NOMO-1 (cell line): ENCODE data around the gene IFT43.
A peak's percentile ranks its signal among the peaks of the same experiment; 100 is the strongest.

Experiments used
- DNase-seq, 2 experiments: peaks; one replicate each; lab custom pipeline; 2025; ENCODE audit not compliant: unreplicated experiment in 2 of 2; lab: John Stamatoyannopoulos, UW

The IFT43 gene

DNA sequence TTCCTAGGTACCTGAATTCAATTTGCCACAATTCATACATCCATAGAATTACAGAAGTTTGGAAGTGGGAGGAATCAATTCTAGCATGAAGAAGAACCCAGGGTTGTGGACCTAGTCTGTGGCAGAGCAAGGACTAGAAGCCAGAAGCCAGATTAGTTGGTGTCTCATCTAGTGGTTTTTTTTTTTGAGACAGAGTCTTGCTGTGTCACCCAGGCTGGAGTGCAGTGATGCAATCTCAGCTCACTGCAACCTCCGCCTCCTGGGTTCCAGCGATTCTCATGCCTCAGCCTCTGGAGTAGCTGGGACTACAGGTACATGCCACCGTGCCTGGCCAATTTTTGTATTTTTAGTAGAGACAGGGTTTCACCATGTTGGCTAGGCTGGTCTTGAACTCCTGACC, 24.1 kb downstream of the IFT43 start:
- peak in 1 of 2 experiments; percentile 1 for DNase-seq

DNA sequence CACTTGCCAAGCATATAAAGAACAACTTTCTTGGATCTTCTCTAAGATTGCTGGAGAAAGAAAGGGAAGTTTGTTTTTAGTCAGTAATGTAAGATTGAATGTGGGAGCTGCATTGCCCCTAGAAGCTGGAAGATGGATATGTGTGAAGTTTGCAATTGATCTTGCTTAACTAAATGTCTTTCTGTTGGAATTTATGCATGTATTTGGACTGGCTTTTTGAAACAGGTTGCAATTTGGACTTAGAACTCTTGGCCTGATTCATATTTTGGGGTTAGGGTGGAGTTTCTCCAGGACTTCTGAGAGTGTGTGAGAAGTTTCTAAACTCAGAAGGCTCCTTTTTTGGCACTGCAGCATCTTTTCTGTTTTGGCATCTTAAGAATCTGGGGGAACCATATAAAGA, 26.4 kb downstream of the IFT43 start:
- no peak for DNase-seq

- no peak for DNase-seq
Measured at GRCh38 chr14:76012354-76012753, 26.8 kb downstream of the IFT43 start.

GRCh38 chr14:76015191-76015590, 29.6 kb downstream of the IFT43 start:
- no peak for DNase-seq

GRCh38 chr14:76015668-76016067, 30.1 kb downstream of the IFT43 start:
- DNase-seq, result no peak

- DNase-seq, result no peak
Measured at GRCh38 chr14:76019676-76020075, 34.1 kb downstream of the IFT43 start.

- DNase-seq, result no peak
Measured at GRCh38 chr14:76022991-76023390, 37.4 kb downstream of the IFT43 start.

- no peak for DNase-seq
Measured at GRCh38 chr14:76023757-76024156, 38.2 kb downstream of the IFT43 start.

DNA sequence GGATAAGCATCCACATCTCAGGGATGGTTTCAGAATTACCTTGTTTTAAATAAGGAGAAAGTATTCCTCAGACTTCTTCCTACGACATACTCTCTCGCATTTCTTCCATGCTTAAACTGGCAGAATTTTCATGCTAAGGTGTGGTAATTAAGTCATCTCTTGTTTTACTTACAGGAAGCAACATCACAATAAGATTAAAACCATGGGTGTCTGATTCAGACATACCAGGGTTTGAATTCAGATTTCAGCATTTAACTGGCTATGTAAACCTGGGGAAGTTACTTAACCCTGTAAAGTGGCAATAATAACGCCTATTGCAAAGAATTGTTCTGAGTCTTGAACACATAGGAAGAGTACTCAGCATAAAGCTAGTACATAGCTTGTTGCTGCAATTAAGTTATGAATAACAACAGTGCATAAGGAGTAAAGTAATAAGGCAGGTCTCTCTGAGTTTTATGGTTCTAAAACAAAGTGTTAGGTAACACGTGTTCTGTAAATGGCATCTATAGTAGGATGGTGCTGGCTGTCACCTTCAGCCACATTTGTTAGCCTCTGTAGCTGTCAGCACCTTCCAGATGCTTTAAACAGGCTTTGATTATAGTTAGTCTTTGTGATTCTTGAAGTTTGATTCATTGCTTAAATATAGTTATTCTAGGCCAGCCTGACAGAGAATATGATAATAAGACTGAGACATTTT, 38.8 kb downstream of the IFT43 start:
- no peak for DNase-seq

DNA sequence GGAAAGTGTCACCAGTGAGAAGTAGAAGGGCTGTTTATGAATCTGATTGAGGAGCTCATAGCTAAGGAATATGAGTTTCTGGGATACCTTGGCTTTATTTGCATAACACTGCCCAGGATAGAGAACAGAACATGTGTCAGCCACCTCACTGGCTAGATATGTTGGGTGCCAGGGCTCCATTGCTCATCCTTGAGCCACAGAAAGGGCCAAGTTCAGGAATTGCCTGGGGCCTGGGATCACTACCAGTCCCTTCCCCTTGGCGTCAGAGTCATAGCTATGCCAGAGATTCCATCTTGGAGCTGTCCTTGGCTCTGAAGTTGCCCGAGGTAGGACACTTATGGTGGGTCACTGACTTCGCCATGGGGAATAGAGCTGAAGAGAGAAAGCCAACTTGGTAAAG, 49.0 kb downstream of the IFT43 start:
- DNase-seq, result no peak

DNA sequence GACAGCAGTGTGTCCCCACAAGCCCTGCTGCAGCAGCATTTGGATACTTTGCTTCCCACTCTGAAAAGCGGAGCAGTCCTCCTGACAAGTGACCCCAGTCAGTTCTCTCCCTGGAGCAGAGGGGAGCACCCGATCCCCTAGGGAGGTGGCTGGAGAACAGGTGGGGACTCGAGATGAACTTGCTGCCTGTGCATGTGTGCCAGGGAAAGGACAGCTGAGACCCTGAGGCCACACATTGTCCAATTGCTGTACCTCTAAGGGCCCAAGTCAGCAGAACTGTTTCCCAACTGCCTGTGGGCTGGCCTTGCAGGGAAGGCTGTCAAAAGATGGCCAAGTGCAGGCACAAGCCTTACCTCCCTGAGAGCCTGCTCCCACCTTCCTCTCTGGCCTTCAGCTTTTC, 55.1 kb downstream of the IFT43 start:
- no peak for DNase-seq

DNA sequence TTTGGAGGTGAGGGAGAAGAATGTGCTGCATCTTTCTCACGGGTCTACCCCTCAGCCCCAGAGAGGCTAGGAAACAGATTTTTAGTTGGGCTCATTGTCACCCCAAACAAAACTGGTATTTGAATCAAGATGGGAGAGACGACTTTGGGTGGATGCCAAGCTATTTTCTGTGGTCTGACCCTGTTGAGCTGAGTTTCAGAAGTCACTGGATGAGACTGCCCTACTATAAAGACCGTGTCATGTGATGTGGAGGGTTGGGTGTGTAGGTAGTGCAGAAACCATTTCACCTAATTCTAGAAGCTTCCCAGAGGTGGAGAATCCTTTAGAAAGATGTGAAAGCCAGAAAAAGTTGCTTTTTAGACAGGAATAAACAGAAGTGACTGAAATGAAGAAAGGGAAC, 60.2 kb downstream of the IFT43 start:
- DNase-seq, result no peak

- no peak for DNase-seq
Measured at GRCh38 chr14:76050250-76050649, 64.7 kb downstream of the IFT43 start.

GRCh38 chr14:76050797-76051392, 65.3 kb downstream of the IFT43 start:
- DNase-seq, result peak; percentile 13 to 54

DNA sequence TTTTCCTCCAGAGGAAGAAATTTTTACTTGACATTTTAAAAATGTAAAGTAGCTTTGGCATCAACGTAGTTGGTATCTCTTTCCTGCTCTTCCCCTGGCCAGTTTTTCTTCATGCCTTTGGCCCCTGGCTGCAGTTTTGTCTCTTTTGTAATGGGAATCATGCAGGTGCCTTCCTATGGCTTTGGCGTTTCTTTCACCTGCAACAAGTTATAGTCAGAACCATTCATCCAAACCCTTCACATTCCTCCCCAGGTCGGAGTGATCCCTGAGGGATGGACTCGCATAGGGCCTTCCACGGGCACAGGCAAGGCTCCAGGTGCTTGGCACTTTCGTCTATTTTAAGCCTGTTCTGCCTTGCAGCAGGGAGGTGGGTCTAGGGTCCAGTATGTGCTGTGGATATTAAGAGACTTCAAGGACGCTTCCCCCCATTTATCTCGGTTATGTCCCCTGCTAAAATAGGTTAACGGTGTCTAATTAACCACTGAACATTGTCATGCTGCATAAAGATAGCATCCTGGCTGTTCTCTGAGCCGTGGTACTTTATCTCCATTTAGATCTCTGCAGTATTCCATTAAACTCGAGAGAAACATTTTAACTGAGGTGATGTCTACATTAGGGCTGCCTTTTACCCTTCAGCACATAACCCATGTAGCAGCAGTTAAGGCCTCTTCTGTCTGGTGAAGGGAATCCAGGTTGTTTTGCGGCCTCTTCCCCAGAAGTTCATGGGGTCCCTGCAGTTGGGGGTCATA, 66.3 kb downstream of the IFT43 start:
- DNase-seq, result no peak

DNA sequence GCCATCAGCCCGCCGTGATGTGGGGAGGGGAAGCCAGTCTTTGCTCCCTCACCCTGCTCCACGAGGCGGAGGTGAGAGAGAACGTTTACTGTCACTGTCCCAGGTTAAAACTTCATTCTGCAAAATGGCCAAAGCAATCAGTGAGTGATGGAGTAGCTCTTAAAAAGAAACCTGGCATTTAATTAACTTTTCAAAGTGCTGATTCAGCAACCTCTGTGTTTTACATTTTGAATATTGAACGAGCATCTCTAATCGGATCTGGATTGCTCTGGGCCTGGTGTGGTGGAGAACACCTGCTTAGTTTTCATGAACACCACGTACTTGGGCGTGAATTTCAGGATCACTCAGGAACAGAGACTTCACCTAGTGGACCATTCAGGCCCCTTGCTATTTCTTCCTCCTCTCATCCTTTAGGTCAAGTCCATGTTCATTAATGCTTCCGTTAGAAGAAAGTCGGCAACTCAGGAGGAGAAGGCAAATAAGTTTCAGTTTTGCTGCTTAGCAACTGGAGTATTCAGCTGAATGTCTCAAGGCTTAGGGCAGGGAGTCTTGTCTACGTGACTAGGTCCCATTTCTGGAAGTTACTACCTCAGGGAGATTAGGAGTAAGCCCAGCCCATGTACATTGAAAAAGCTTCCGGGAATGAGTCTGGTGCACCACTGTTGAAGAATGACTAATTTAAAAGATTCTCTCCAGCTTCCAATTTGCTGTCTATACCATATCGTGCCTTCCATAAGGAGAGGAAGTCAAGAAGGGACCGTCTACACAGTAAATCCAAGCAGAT, 68.2 kb downstream of the IFT43 start:
- no peak for DNase-seq

GRCh38 chr14:76055330-76055729, 69.8 kb downstream of the IFT43 start:
- DNase-seq, result no peak

- no peak for DNase-seq
Measured at GRCh38 chr14:76056128-76056527, 70.6 kb downstream of the IFT43 start.

DNA sequence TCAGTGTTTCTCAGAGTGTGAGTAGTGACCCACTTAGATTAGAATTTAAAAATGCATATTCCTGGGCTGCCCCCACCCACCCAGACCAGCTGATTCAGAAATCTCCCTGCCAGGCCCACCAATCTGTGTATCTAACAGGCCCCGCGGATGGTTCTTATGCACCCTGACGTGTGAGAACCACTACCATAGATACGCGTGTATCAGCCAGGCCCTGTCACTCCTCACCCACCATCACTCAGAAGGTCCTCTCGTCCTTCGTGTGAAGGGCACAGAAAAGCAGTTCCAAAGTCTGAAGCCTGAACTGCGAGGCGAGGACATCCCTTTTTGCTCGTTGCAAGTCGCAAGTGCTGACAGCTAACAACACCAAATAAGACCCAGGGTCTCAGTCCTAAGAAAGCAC, 72.4 kb downstream of the IFT43 start:
- DNase-seq, result no peak

DNA sequence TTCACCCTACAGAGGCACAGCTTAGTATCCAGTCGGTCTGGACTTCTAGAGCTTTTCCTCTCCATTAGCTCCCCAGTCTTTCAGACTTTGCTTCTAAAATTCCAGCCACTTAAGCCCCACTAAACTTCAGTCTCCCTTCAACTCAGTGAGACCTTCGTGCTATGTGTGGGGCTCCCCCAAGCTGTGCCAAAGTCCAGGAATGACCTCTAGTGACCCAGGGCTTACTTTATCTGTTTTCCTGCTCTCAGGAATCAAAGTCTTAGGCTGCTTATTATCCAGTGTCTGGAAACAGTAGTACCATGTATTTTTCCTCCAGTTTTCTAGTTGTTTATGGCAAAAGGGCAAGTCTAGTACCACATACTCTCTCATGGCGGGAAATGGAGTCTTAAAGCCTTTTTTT, 77.8 kb downstream of the IFT43 start:
- DNase-seq, result no peak

- no peak for DNase-seq
Measured at GRCh38 chr14:76065519-76065918, 80.0 kb downstream of the IFT43 start.
